NCI-H2227 (cell line): ENCODE data around the gene CBLB.
"Not testable (repeated sequence)": the region's sequence is repeated elsewhere in the genome, so short reads cannot be mapped to it uniquely, and the experiment has no call there.

ENCODE experiments used
- DNase-seq: peaks from one replicate; lab custom pipeline; 2025; ENCODE audit not compliant: unreplicated experiment; lab: John Stamatoyannopoulos, UW

Gene CBLB

GRCh38 chr3:105823149-105823867, 45.5 kb downstream of the CBLB start:
- DNase-seq, result no peak

- DNase-seq, result no peak
Measured at GRCh38 chr3:105822171-105823123, 46.4 kb downstream of the CBLB start.

GRCh38 chr3:105821433-105821832, 47.4 kb downstream of the CBLB start:
- DNase-seq, result no peak

DNA sequence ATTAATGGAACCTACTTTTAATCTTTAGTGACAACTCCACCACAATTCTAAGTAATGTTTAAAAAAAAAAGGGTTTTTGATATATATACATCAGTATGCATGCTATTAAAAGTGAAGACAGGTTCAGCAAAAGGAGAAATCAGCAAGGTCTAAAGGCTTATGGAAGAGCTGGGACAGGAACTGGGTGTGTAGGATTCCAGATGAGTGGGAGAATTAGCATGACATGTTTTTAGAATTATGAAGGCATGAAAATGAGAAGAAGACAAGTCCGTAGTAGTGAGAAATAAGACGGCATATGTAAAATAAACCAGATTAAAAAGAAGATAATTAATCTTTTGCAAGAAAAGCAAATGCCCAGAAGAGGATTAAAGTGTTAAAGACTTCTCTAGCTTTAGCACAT, 52.0 kb downstream of the CBLB start:
- no peak for DNase-seq

DNA sequence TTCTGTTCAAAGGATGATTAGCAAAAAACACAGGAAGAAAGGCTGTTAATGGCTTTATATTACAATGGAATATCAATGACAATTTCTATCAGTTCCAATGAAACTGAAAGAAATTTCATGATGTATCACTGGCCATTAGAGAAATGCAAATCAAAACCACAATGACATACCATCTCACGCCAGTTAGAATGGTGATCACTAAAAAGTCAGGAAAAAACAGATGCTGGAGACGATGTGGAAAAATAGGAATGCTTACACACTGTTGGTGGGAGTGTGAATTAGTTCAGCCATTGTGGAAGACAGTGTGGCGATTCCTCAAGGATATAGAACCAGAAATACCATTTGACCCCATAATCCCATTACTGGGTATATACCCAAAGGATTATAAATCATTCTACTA, 53.5 kb downstream of the CBLB start:
- DNase-seq, result not testable (repeated sequence)

GRCh38 chr3:105813710-105814109, 55.1 kb downstream of the CBLB start:
- no peak for DNase-seq

DNA sequence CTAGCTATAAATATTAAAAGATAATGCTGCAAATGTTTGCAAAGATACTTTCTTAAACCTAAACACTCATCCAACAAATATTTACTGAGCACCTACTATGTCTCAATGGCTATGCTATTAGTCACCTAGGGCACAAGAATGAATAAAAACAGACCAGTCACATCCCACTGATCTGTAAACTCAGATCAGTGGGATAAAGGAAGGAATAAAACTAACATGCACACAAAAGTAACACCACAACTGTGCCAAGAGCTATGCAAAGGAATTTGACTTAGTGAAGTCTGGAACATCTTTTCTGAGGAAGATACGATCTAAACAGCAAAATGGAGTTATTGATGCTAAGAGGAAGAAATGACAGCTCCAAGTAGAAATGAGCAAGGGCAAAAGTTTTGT, 56.6 kb downstream of the CBLB start:
- no peak for DNase-seq

- no peak for DNase-seq
Measured at GRCh38 chr3:105811518-105812193, 57.2 kb downstream of the CBLB start.

GRCh38 chr3:105809208-105809888, 59.5 kb downstream of the CBLB start:
- DNase-seq, result no peak

DNA sequence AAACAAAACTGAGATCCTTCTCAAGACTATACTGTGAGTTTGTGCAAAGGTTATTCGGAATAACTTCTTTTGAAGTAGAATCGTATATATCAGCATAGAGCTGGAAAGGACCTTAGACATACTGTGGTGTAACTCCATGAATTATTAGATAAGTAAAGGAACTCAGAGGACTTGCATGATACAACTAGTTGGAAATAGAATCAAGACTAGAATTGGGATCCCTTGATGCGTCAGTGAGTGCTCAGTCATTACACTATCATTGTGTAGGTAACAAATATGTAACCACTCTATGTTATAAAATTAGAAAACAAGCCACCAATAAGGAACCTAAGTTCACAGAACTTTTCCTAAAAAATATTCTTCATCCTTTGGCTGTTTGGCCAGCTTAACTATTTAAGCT, 61.1 kb downstream of the CBLB start:
- no peak for DNase-seq

DNA sequence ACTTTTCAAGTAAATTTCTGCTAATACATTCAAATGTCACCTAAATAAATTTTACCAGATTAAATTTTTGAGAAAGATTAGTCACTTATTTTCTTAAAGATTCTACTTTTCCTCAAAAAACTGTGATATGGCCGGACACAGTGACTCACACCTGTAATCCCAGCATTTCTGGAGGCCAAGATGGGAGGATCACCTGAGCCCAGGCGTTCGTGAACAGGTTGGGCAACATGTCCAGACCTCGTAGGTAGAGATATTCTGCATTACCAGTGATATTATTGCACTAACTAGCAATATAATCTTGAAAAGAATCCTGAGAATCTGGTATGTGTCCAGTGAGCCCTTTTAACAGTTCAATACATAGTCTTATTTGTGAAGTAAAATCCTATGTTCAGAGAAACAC, 61.7 kb downstream of the CBLB start:
- no peak for DNase-seq

DNA sequence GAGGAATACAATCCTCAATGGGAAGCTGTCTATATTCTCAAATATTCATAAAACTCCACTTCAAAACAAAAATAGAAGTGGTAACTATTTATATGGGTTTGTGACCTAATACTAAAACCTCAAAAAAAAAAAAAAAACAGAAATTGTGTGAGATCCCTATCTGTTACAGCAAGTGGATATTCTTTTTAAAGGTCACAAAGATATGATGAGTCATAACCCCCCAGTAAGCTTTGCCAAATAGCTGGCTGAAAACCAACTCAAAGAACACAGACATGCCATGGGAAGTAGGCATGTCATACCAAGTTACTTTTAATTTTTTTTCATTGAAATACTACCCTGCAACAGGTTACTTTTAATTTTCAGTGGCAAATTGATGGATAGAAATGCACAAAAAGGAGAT, 62.5 kb downstream of the CBLB start:
- DNase-seq, result no peak

DNA sequence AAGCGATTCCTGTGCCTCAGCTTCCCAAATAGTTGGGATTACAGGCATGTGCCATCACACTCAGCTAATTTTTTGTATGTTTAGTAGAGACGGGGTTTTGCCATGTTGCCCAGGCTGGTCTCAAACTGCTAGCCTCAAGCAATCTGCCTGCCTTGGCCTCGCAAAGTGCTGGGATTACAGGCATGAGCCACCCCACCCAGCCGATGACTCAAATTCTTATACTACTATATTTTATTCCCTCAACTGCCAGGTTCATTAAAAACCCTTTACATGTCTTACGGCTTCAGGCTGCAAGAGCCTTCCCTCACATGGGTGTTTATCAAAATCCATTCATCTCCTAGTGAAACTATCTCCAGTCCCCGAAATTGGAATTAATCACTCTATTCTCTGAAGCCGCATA, 63.4 kb downstream of the CBLB start:
- DNase-seq, result no peak

- DNase-seq, result no peak
Measured at GRCh38 chr3:105802118-105802706, 66.6 kb downstream of the CBLB start.

DNA sequence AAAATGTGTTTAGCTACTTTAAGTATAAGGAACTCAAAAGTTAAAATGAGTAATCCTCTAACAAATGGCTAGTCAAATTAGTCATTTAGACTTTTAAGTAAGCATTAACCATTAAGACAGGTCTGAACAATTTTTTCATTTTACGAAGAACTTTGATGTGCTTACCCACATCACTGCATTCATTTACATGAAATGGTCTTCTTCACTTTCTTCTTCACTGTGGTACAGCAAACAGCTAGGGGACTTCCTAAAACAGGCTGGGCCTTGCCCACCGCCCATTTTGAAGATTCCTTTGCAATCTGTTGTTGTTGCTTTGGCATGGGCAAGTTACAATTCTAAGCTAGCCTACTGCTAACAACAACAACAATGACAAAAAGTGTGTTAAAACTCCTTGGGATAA, 67.4 kb downstream of the CBLB start:
- DNase-seq, result no peak

GRCh38 chr3:105800320-105800719, 68.5 kb downstream of the CBLB start:
- no peak for DNase-seq

GRCh38 chr3:105799286-105799685, 69.5 kb downstream of the CBLB start:
- DNase-seq, result no peak

DNA sequence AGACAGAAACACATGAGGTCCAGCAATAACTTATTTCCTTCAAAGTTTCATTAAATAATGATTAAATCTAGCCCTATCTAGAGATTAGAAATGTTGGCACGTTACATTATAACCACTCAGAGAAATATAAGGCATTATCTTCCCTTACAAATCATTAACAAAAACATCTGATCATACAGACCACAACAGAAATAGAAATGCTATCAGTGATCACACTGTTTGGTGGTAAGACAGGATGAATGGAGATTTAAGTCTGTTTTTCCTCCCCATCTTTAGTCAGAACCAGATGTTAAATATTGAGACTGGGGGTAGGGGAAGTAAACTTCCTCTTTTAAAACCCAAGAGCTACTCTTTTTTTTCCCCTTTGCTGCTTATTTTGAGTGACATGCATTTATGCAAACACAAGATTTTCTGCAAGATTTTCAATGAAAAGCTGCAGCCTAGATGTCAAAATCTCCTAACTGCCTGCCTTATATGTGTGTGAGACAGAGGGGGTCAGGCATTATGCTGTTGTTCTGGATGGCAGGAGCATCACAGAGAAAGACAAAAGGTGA, 70.4 kb downstream of the CBLB start:
- no peak for DNase-seq

DNA sequence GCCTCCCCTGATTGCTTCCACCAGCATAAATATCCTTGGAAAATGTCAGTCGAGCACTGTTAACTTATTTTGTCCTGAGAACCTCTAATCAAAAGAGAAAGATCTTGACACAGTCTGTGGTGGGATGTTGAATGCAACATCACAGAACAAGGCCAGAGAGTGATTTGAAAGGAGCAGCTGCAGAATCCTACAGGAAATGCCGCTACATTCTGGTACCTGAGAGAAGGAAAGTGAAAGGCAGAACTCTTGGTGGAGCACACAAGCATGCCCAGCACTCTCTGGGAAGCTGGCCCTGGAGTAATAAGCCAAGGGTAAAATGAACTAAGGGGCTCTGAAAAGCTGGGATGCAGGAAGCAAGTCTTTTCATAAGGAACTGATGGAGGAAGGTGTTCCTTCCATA, 75.8 kb downstream of the CBLB start:
- DNase-seq, result no peak
